Measurements from ENCODE around the gene OMP.

DNA sequence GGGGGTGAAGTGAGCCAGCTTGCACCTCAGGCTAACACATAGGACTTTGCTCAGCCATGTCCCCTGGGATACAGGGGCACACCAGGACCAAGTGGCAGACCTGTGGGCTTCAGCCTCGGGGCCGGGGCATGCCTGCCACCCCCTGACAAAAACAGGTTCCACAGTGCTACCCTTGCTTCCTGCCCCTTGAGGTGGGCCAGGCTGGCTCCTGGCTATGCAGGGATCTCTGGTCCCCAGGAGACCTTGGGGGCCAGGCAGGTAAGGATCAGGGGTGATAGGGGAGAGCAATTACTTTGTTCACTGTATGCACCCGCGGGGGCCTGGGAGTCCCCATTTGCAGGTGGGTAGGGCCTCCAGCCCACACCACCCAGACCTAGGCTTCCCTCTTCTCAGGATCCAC, 23.1 kb downstream of the OMP start:
- no peak for TF ChIP-seq EZH2 (IDR thresholded peaks at IDR 0.05; ENCODE audit: low read depth)
- TF ChIP-seq, protein P1, sequence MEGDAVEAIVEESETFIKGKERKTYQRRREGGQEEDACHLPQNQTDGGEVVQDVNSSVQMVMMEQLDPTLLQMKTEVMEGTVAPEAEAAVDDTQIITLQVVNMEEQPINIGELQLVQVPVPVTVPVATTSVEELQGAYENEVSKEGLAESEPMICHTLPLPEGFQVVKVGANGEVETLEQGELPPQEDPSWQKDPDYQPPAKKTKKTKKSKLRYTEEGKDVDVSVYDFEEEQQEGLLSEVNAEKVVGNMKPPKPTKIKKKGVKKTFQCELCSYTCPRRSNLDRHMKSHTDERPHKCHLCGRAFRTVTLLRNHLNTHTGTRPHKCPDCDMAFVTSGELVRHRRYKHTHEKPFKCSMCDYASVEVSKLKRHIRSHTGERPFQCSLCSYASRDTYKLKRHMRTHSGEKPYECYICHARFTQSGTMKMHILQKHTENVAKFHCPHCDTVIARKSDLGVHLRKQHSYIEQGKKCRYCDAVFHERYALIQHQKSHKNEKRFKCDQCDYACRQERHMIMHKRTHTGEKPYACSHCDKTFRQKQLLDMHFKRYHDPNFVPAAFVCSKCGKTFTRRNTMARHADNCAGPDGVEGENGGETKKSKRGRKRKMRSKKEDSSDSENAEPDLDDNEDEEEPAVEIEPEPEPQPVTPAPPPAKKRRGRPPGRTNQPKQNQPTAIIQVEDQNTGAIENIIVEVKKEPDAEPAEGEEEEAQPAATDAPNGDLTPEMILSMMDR (conservative IDR thresholded peaks at IDR 0.05) = no peak

Measured in PC-9 (cell line).